ENCODE results near the gene FNDC10.

The FNDC10 gene

GRCh38 chr1:1616045-1616790, 16.3 kb upstream of the FNDC10 start:
- DNase-seq: no peak

GRCh38 chr1:1615256-1616044, 15.5 kb upstream of the FNDC10 start, which contains the start of gene MIB2:
Gene MIB2 (plus strand): TSS chr1:1615500. CDS start chr1:1623453, 7,953 bp downstream.
- peak; percentile 93 for DNase-seq

GRCh38 chr1:1614954-1615255, 15.0 kb upstream of the FNDC10 start:
- no peak for DNase-seq

- peak; percentile 39 for DNase-seq
These were observed 14.4 kb upstream of the FNDC10 start for GRCh38 chr1:1614204-1614953.

GRCh38 chr1:1613509-1614082, 13.7 kb upstream of the FNDC10 start:
- no peak for DNase-seq

GRCh38 chr1:1612104-1612400, 12.1 kb upstream of the FNDC10 start:
- DNase-seq: no peak

GRCh38 chr1:1610796-1611195, 10.9 kb upstream of the FNDC10 start:
- DNase-seq: no peak

GRCh38 chr1:1609822-1610485, 10.0 kb upstream of the FNDC10 start:
- DNase-seq: no peak

GRCh38 chr1:1606232-1606631, 6.3 kb upstream of the FNDC10 start:
- no peak for DNase-seq

- no peak for DNase-seq
These were observed 5.8 kb upstream of the FNDC10 start for GRCh38 chr1:1605724-1606123.

GRCh38 chr1:1605034-1605591, 5.2 kb upstream of the FNDC10 start:
- DNase-seq: no peak

- no peak for DNase-seq
These were observed 4.6 kb upstream of the FNDC10 start for GRCh38 chr1:1604374-1605033.

GRCh38 chr1:1603671-1604373, 3.9 kb upstream of the FNDC10 start:
- no peak for DNase-seq

GRCh38 chr1:1602968-1603506, 3.1 kb upstream of the FNDC10 start:
- DNase-seq: no peak

- DNase-seq: no peak
These were observed 2.5 kb upstream of the FNDC10 start for GRCh38 chr1:1602304-1602967.

GRCh38 chr1:1601564-1602303, 1.8 kb upstream of the FNDC10 start:
- DNase-seq: no peak

- DNase-seq: no peak
These were observed 1.1 kb upstream of the FNDC10 start for GRCh38 chr1:1600861-1601563.

- peak; percentile 21 for DNase-seq
These were observed 653 bp downstream of the FNDC10 start for GRCh38 chr1:1599030-1599934.
